GM21619 (cell line): ENCODE measurements around the gene ZNF319.

Source experiments
- ATAC-seq: cut with Tn5 transposase; IDR thresholded peaks from one replicate; pipeline ENCODE4 v1.9.1; 2021; ENCODE audit not compliant: unreplicated experiment

ZNF319 gene

GRCh38 chr16:57957673-57958392 lies 42.6 kb downstream of the ZNF319 start:
- ATAC-seq: no peak

DNA sequence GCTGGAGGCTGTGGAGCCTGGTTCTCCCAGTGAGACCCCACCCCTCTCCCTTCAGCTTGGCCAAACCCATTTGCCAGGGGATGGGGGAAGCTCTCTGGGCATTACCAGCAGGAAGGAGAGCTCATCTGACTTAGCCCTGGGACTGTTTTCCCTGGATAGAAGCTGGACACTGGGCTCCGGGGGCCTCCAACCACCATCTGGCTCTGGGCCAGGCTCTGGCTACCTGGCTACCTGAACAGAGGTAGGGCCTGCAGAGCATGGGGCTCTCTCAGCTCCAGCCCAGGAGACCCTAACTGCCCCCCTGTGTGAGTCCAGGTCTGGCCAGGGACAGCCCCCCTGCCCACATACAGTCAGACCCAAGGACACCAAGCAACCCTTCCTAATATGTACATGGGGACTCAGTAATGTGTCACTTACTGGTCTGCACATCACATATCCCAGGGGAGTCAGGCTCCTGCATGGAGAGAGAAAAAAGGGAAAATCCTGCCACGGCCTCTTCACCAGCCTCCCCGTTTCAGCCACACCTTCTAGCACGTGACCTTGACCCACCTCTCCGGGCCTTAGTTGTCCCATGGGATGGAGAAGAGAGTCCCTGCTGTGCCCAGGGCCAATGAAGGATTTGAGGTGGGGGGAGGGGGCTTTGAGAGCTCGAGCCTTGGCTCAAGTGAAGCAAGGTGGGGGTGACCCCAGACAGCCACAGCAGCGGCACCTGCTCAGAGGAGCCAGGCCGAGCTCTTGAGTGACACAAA lies 43.4 kb downstream of the ZNF319 start:
- no peak for ATAC-seq

- ATAC-seq: no peak
These were observed 44.1 kb downstream of the ZNF319 start for GRCh38 chr16:57956270-57956808.

DNA sequence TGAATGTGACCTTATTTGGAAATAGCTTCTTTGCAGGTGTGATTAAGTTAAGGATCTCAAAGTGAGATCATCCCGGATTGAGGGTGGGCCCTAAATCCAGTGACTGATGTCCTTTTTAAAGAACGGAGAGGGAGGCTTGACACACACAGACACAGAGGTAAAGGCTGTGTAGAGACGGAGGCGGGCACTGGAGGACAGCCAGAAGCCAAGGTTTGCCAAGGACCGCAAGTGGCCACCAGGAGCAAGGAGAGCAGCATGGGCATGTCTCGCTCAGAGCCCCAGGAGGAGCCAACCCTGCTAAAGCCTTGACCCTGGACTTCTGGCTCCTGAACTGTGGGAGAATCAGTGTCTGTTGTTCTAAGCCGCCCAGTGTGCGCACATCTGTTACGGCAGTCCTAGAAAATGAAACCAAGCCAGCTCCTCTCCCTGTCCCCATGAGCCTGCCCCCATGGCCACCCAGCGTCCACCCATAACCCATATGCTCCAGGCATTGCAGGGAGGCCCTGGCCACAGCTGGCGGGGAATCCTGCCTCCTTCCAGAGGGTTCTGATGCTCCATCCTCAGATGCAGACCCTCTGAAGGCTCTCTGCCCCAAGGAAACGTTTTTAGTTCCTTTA lies 44.8 kb downstream of the ZNF319 start:
- ATAC-seq: no peak

DNA sequence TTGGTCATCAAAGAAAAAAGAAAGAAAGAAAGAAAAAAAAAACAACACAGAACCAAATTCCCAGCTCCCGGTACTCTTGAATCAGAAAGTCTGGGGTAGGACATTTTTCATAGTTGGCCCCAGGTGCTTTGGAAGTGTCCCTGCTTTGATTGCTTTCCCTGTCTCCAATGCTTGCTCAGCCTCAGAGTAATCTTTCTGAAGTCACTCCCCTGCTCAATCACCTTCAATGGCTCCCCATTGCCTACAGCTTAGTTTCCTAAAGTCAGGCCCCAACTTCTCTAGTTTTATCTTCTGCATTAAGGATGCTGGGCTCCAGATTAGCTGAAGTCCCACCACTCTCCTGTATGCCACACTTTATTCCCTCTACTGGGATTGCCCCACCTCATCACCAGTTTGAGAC lies 46.6 kb downstream of the ZNF319 start:
- no peak for ATAC-seq

- ATAC-seq: no peak
These were observed 47.6 kb downstream of the ZNF319 start for GRCh38 chr16:57952909-57953308.

DNA sequence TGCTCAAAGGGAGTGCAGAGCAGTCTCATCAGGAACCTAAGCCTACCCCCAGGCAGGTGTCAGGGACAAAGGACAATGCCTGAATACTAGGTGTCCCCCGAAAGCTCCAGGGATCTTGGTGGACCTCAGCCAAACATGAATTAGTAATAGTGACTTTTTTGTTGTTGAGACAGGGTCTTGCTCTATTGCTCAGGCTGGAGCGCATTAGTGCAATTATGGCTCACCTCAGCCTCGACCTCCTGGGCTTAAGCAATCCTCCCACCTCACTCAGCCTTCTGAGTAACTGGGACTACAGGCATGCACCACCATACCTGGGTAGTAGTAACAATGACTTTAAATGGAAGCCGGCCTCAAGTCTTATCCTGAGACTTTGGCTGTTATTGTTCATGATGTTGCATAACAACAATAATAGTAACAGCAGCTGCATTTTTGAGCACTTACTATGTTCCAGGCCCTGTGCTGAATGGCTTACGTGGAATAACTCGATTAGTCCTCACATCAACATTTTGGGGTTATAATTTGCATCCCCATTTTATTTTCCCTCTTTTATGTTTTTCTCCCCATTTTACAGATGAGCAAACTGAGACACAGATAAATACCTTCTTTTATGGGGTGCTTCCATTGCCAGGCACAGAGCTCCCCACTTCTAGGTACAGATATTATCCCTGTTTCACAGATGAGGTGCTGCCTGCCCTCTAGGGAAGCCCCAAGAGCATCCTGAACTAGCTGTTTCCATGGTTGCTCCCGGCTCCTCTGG lies 49.1 kb downstream of the ZNF319 start:
- ATAC-seq: no peak

DNA sequence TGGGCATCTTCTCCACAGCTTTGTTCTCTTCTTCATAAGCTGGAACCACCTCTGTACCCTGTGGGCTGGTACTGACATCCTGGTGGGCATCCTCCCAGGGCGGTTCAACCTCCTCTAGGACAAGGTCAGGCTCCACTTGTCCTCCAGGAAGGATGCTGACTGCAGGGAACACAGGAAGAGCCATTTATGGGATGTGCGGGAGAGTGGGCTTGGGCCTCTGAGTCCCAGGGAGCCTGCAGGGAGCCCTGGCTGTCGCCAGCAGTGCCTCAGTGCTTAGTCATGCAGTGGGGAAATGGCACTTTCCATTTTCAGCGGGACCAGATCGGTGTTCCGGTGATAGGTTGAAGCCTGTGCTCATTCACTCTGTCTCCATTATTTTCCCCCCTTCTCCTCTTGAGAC lies 50.1 kb downstream of the ZNF319 start:
- no peak for ATAC-seq

DNA sequence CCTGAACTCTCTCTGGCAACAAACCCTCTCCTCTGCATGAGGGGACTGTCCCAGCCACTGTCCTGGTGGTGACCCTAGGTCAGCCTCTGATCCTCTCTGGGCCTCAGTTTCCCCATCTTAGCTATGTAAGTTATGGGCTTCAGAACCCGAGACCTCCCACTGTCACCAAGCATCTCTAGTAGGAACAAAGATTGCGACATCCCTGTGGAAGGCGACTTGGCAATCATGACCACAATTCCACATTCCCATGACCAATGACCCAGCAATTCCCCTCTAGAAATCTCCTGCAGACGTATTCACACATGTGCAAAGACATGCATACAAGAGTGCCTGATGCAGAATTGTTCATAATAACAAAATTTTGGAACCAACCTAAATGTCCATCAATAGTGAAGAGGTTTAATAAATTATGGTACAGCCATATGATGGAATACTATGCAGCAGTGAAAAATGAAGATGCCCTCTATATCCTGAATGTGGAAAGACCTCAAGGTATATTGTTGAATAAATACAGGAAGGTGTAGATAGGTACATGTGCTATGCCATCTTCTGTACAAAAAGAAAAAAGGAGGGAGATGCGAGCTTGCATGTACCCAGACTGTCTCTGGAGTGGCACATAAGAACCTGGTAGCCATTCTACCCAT lies 50.8 kb downstream of the ZNF319 start:
- no peak for ATAC-seq

DNA sequence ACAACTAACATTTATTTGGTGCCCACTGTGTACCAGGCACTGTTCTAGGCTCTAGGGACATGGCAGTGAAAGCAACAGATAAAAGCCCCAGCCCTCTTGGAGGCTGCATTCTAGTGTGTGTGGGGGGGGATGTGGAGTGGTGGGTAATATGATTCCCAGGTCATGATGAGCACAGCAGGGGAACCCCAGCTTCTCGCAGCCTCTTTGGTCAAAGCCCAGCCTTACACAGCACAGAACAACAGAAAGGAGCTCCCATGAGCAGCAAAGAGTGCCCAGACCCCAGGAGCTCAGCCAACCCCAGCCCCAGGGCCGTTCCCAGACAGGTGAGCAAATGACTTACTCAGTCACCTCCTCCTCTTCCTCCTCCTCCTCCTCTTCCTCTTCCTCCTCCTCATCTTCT lies 51.5 kb downstream of the ZNF319 start:
- no peak for ATAC-seq

DNA sequence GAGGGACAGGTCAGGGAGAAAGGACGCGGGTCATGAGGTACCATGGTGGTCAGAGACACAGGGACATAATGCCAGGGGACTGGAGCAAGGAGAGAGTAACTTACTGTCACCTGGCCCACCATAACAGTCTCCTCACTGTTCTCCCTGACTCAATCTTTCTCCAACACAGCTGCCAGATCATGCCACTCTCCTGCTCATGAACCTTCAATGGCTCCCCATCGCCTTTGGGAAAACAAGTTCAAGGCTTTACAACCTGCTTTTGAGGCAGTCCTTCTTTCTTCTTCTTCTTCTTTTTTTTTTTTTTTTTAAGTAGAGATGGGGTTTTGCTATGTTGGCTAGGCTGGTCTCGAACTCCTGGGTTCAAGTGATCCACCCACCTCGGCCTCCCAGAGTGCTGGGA lies 52.4 kb downstream of the ZNF319 start:
- no peak for ATAC-seq

GRCh38 chr16:57947261-57947660 lies 53.2 kb downstream of the ZNF319 start:
- no peak for ATAC-seq

- ATAC-seq: no peak
These were observed 54.2 kb downstream of the ZNF319 start for GRCh38 chr16:57946181-57946801.

GRCh38 chr16:57945740-57946138 lies 54.7 kb downstream of the ZNF319 start:
- no peak for ATAC-seq

DNA sequence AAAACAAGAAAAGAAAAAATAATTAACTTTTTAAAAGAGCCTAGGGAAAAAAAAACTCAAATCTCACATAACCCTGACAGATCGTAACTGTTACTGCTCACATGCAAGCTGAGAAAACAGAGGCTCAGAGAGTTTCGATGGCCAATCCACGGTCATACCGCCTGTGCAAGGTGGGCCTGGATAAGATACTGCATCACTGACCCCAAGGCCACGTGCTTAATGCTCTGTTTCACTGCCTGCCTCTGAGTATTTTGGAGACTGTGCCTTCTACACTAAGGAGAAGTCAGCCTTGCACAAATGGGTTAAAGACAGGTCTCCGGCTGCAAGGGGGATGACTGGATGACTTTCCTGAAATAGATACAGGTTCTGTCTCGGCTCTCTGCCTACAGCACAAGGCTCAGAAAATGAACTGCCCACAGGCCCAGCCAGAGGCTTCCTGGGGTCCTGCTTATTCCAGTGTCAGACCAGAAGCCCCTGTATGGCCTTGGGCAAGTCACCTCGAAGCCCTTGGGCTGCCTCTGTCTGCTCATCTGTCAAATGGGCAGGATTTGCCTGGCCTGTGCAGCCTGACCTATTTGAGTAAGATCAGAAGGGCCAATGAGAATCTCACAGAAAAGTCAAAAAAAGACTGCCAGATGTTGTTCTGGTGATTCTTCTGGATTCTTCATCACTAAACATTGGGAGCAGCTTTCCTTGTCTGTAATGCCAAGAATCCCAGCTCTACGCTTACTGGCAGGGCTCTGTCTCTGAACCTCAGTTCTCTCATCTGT lies 55.3 kb downstream of the ZNF319 start:
- no peak for ATAC-seq
